IMR-90 (cell line): Measurements from ENCODE around the gene B3GAT3. TPM values are rescaled to one million over a fixed set of nuclear protein-coding genes. Genes with fewer than 3 reads are reported as not detected.

Experiments used
- ATAC-seq: fragments of 200-7000 bp; cut with Tn5 transposase; 2 replicates; pipeline ENCODE4 v1.9.1; 2020; ENCODE audit warnings: low read depth, mild to moderate bottlenecking, moderate library complexity
- Bru-seq: library from RNA; stranded (reverse); fragments of 400-500 nt; gene quantifications from one replicate; lab custom pipeline; 2021; lab: Mats Ljungman, UMichigan
- BruChase-seq, 2 experiments: library from RNA; stranded (reverse); fragments of 400-500 nt; gene quantifications; one replicate each; lab custom pipeline; 2021; lab: Mats Ljungman, UMichigan
- BruUV-seq: library from RNA; stranded (reverse); fragments of 400-500 nt; replicated peaks from 2 replicates; lab custom pipeline; 2021; lab: Mats Ljungman, UMichigan
- CTCF ChIA-PET: fragments of 300-600 bp; formaldehyde crosslinking; extraction: SDS; loops from one replicate; lab custom pipeline; 2021; ENCODE audit warnings: antibody characterized with exemption; lab: Yijun Ruan, JAX
- POLR2A ChIA-PET: fragments of 300-600 bp; sonication (Branson Sonifier 250); formaldehyde crosslinking; loops from one replicate; lab custom pipeline; 2022; ENCODE audit warnings: antibody characterized with exemption; ENCODE audit not compliant: unreplicated experiment; lab: Charles Lee
- DNase-seq: peaks from one replicate; pipeline ENCODE4 v3.0.0; 2013
- H2AFZ ChIP-seq: replicated peaks from 2 replicates; pipeline ENCODE3; 2013; ENCODE audit warnings: low read length, mild to moderate bottlenecking; ENCODE audit not compliant: poor library complexity
- H2AK5ac ChIP-seq: 2 replicates; pipeline ENCODE4 v1.6.1; 2013; ENCODE audit warnings: low read depth, low read length, inconsistent platforms
- H2AK9ac ChIP-seq: replicated peaks from 2 replicates; pipeline ENCODE3; 2013; ENCODE audit warnings: mild to moderate bottlenecking, low read depth, low read length, moderate library complexity; ENCODE audit not compliant: poor library complexity
- H2BK120ac ChIP-seq: 2 replicates; pipeline ENCODE4 v1.6.1; 2013; ENCODE audit warnings: low read depth, low read length, inconsistent platforms
- H2BK15ac ChIP-seq: 3 replicates; pipeline ENCODE4 v1.6.1; 2013; ENCODE audit warnings: low read depth, low read length, inconsistent platforms
- H2BK20ac ChIP-seq: 2 replicates; pipeline ENCODE4 v1.6.1; 2013; ENCODE audit warnings: low read depth, mild to moderate bottlenecking, inconsistent platforms, low read length, moderate library complexity
- H2BK5ac ChIP-seq: 2 replicates; pipeline ENCODE4 v1.6.1; 2013; ENCODE audit warnings: mild to moderate bottlenecking, low read depth, low read length, inconsistent platforms; ENCODE audit not compliant: poor library complexity, severe bottlenecking
- H3K14ac ChIP-seq: replicated peaks from 2 replicates; pipeline ENCODE4 v1.6.1; 2013; ENCODE audit warnings: low read depth, low read length, inconsistent platforms
- H3K18ac ChIP-seq: 2 replicates; pipeline ENCODE4 v1.6.1; 2013; ENCODE audit warnings: low read depth, low read length, control low read depth
- H3K23ac ChIP-seq: 2 replicates; pipeline ENCODE4 v1.6.1; 2013; ENCODE audit warnings: low read depth, low read length, inconsistent platforms
- H3K27ac ChIP-seq: 2 replicates; pipeline ENCODE4 v1.5.1; 2013; ENCODE audit warnings: mild to moderate bottlenecking, control low read depth, low read length; ENCODE audit not compliant: insufficient read depth
- H3K27me3 ChIP-seq: 2 replicates; pipeline ENCODE4 v1.6.1; 2013; ENCODE audit warnings: low read length; ENCODE audit not compliant: control insufficient read depth, insufficient read depth
- H3K36me3 ChIP-seq: 2 replicates; pipeline ENCODE4 v1.6.1; 2013; ENCODE audit warnings: low read length, mixed read lengths; ENCODE audit not compliant: control insufficient read depth, insufficient read depth
- H3K4ac ChIP-seq: 2 replicates; pipeline ENCODE4 v1.6.1; 2013; ENCODE audit warnings: low read depth, low read length, inconsistent platforms
- H3K4me1 ChIP-seq: 2 replicates; pipeline ENCODE4 v1.6.1; 2013; ENCODE audit warnings: low read length, mixed read lengths; ENCODE audit not compliant: control insufficient read depth, insufficient read depth
- H3K4me2 ChIP-seq: 2 replicates; pipeline ENCODE4 v1.6.1; 2013; ENCODE audit warnings: low read depth, mild to moderate bottlenecking, control low read depth, low read length, moderate library complexity
- H3K4me3 ChIP-seq: 2 replicates; pipeline ENCODE4 v1.5.1; 2013; ENCODE audit warnings: low read depth, mild to moderate bottlenecking, control low read depth, low read length, moderate library complexity; ENCODE audit not compliant: insufficient read depth
- H3K56ac ChIP-seq: 2 replicates; pipeline ENCODE4 v1.6.1; 2013; ENCODE audit warnings: low read length, inconsistent platforms; ENCODE audit not compliant: insufficient read depth; ENCODE audit errors: extremely low read depth
- H3K79me1 ChIP-seq, 2 experiments: 2 replicates each; pipeline ENCODE4 v1.6.1; 2013; ENCODE audit warnings: low read length in 2 of 2, inconsistent platforms in 1 of 2, low read depth in 1 of 2
- H3K9ac ChIP-seq: 2 replicates; pipeline ENCODE4 v1.6.1; 2013; ENCODE audit warnings: low read depth, low read length, control low read depth
- H3K9me1 ChIP-seq: 2 replicates; pipeline ENCODE4 v1.6.1; 2013; ENCODE audit warnings: low read length, inconsistent platforms; ENCODE audit not compliant: insufficient read depth
- H3K9me3 ChIP-seq: 2 replicates; pipeline ENCODE4 v1.6.1; 2013; ENCODE audit warnings: low read length; ENCODE audit not compliant: control insufficient read depth, insufficient read depth
- H4K20me1 ChIP-seq: 2 replicates; pipeline ENCODE4 v1.6.1; 2013; ENCODE audit warnings: low read length, inconsistent platforms; ENCODE audit not compliant: insufficient read depth
- H4K5ac ChIP-seq: 2 replicates; pipeline ENCODE4 v1.6.1; 2013; ENCODE audit warnings: mild to moderate bottlenecking, low read depth, low read length, control low read depth
- H4K8ac ChIP-seq, 2 experiments: 2 replicates each; pipeline ENCODE4 v1.6.1; 2013; ENCODE audit warnings: low read depth in 2 of 2, low read length in 2 of 2, control low read depth in 1 of 2, inconsistent platforms in 1 of 2
- H4K91ac ChIP-seq: 2 replicates; pipeline ENCODE4 v1.6.1; 2013; ENCODE audit warnings: low read depth, low read length, inconsistent platforms; ENCODE audit not compliant: insufficient read depth
- BHLHE40 ChIP-seq: fragments of 150-350 bp; IDR thresholded peaks from 2 replicates; pipeline ENCODE4 v1.6.1; 2016; ENCODE audit warnings: mild to moderate bottlenecking, low read depth, low read length
- CHD1 ChIP-seq: IDR thresholded peaks from 2 replicates; pipeline ENCODE4 v1.6.1; 2012; ENCODE audit warnings: low read depth, low read length, improper control_type of control experiment
- CTCF ChIP-seq: conservative IDR thresholded peaks from 2 replicates; pipeline ENCODE4 v1.5.1; 2012; ENCODE audit warnings: mild to moderate bottlenecking, low read depth, low read length, improper control_type of control experiment
- FOS ChIP-seq: fragments of 150-350 bp; IDR thresholded peaks from 2 replicates; pipeline ENCODE4 v1.6.1; 2016; ENCODE audit warnings: low read depth, low read length
- MXI1 ChIP-seq: IDR thresholded peaks from 2 replicates; pipeline ENCODE4 v1.6.1; 2012; ENCODE audit warnings: low read depth, mild to moderate bottlenecking, low read length, moderate library complexity, borderline replicate concordance
- NFE2L2 ChIP-seq: fragments of 150-350 bp; IDR thresholded peaks from 2 replicates; pipeline ENCODE4 v1.6.1; 2016; ENCODE audit warnings: low read depth, mild to moderate bottlenecking, low read length
- POLR2A ChIP-seq: IDR thresholded peaks from 2 replicates; pipeline ENCODE4 v1.6.1; 2012; ENCODE audit warnings: mild to moderate bottlenecking, low read depth, low read length
- WGBS, 2 experiments: methylation state at CpG; one replicate each; pipeline versions ENCODE4 v1.1.5 to v1.1.7; 2013; ENCODE audit warnings: missing lambda C conversion rate in 2 of 2; ENCODE audit not compliant: insufficient read length in 1 of 2; ENCODE audit errors: extremely low coverage in 2 of 2; 5-methylcytosine and 5-hydroxymethylcytosine counted together
- dilution Hi-C: fragments of 300-500 bp; cut with HindIII; formaldehyde crosslinking; loops from one replicate; pipeline ENCODE4 v1.14.3; 2018; ENCODE audit warnings: low sequenced_read_pairs; ENCODE audit not compliant: unreplicated experiment
- in situ Hi-C: fragments of 300-500 bp; cut with MboI; formaldehyde crosslinking; loops from 3 replicates; pipeline ENCODE4 v1.14.3; 2019; ENCODE audit warnings: low sequenced_read_pairs, inconsistent platforms, mixed read lengths
- intact Hi-C: fragments of 100-400 bp; cut with micrococcal nuclease; formaldehyde crosslinking; loops from 2 replicates; pipeline ENCODE4 v1.10.0; 2022
- long read RNA-seq: library from polyadenylated mRNA; unstranded; transcript quantifications from one replicate; pipeline ENCODE4 v2.0.0, GENCODE V29; 2021; ENCODE audit not compliant: unreplicated experiment
- polyA plus RNA-seq, 3 experiments: library from polyadenylated mRNA; depleted of rRNA; stranded (reverse); fragments of >200 nt; gene quantifications; 2 replicates each; pipeline ENCODE4 v1.2.3, GENCODE V29; 2012; ENCODE audit warnings: low replicate concordance in 1 of 3
- total RNA-seq: library from RNA; depleted of rRNA; stranded (reverse); fragments of >200 nt; gene quantifications from 2 replicates; pipeline ENCODE4 v1.2.3, GENCODE V29; 2012; rRNA removed
- TF ChIP-seq, protein P1 (sequence below): fragments of 150-350 bp; IDR thresholded peaks from 2 replicates; pipeline ENCODE4 v1.6.1; 2017; ENCODE audit warnings: mild to moderate bottlenecking, antibody characterized with exemption, low read length, low read depth
- TF ChIP-seq, protein P2 (sequence below): fragments of 150-350 bp; IDR thresholded peaks from 2 replicates; pipeline ENCODE4 v1.6.1; 2016; ENCODE audit warnings: low read depth, mild to moderate bottlenecking, low read length, moderate library complexity, borderline replicate concordance

The B3GAT3 gene
- total RNA-seq, result 10.4 and 10.6 TPM in 2 replicates
- polyA plus RNA-seq (2012; rRNA removed), result 38.4 and 51.7 TPM in 2 replicates
- 40.2 and 66.9 TPM in 2 replicates for polyA plus RNA-seq (2012; cell fraction: cytosol; rRNA removed)
- 32.1 and 121 TPM in 2 replicates for polyA plus RNA-seq (2012; cell fraction: nucleus; rRNA removed; ENCODE audit: low replicate concordance)
- Bru-seq, nascent RNA, result percentile 63 among the genes with signal in this experiment
- BruChase-seq, experiment 1, labeled RNA remaining after a 6-hour chase, result percentile 76 among the genes with signal in this experiment
- BruChase-seq, experiment 2, labeled RNA remaining after a 2-hour chase, result percentile 64 among the genes with signal in this experiment
- long read RNA-seq, transcript B3GAT3-201 (5 exons, 1,641 nt), result major isoform, 61 of 77 reads
- long read RNA-seq, partial matches to known transcripts, result 7 of 77 reads
- long read RNA-seq, other reads (novel, unspliced or antisense), result 9 of 77 reads

- intact Hi-C loops (no loop called here), in situ Hi-C loops (no loop called here), dilution Hi-C loops (no loop called here)
- Histone ChIP-seq H4K20me1 (no peaks in the 10 kb centered on the region; the same call in 1 of the 2 replicates), H3K23ac (peak within 1 kb of the TSS; percentile 80), H2BK15ac (peak within 1 kb of the TSS; percentile 7; the same call in 1 of the 3 replicates), H2BK20ac (0 out of 2 replicates have a peak within 1 kb of the TSS, but pooled peaks have one; percentile 18), H2AFZ (peak within 1 kb of the TSS; percentile 95), H3K4me1 (peaks cover 3% of the 10 kb centered on the region), H3K9ac (peak within 1 kb of the TSS; percentile 97), H2AK5ac (peak within 1 kb of the TSS; percentile 71), H3K18ac (peak within 1 kb of the TSS; percentile 24; the same call in 1 of the 2 replicates), H2BK120ac (peak within 1 kb of the TSS; percentile 0; the same call in 1 of the 2 replicates), H4K8ac (peak within 1 kb of the TSS; percentile 96 to 99), H3K56ac (peak within 1 kb of the TSS; percentile 75), H2BK5ac (peak within 1 kb of the TSS; percentile 44), H3K14ac (peak within 1 kb of the TSS; percentile 92), H3K4me3 (peak within 1 kb of the TSS; percentile 89), H3K36me3 (peaks cover 27% of the 10 kb centered on the region), H3K9me1 (peaks cover 7% of the 10 kb centered on the region; the same call in 1 of the 2 replicates), H2AK9ac (peak within 1 kb of the TSS; percentile 94), H4K5ac (peak within 1 kb of the TSS; percentile 40), H3K27ac (peak within 1 kb of the TSS; percentile 96), H3K4ac (peak within 1 kb of the TSS; percentile 83), H3K27me3 (no peaks in the 10 kb centered on the region), H3K9me3 (no peaks in the 10 kb centered on the region), H3K79me1 (peaks cover 21 to 27% of the 10 kb centered on the region in 2 experiments), H3K4me2 (peak within 1 kb of the TSS; percentile 94), H4K91ac (peak within 1 kb of the TSS; percentile 87)
- BruUV-seq, result no TSS peak
- POLR2A ChIA-PET, result interaction anchor here (0.6 to 1.1 kb wide), 3 partner anchors 30 to 305 kb away, joined by 5 to 15 read pairs (median 7); partner anchors contain the start of gene TUT1
- CTCF ChIA-PET, result interaction anchor here (0.6 to 2.1 kb wide), 6 partner anchors 10 to 227 kb away, joined by 3 to 5 read pairs (median 4); partner anchors contain the start of genes EML3 and TUT1
- WGBS, 2 experiments, result 1% methylated on average over 38 of the region's 77 CpGs; no CpG with 5 or more reads in 1 of the 2 experiments
- DNase-seq (peak; percentile 98), ATAC-seq (peak; percentile 99)
- peak; percentile 99 for TF ChIP-seq MXI1
- no peak for TF ChIP-seq NFE2L2
- TF ChIP-seq FOS, result no peak
- TF ChIP-seq, protein P1, sequence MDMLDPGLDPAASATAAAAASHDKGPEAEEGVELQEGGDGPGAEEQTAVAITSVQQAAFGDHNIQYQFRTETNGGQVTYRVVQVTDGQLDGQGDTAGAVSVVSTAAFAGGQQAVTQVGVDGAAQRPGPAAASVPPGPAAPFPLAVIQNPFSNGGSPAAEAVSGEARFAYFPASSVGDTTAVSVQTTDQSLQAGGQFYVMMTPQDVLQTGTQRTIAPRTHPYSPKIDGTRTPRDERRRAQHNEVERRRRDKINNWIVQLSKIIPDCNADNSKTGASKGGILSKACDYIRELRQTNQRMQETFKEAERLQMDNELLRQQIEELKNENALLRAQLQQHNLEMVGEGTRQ, result peak; percentile 80
- TF ChIP-seq CHD1, result no peak
- TF ChIP-seq POLR2A, result peak; percentile 45; the same call in 1 of the 2 replicates
- TF ChIP-seq CTCF, result peak; percentile 14; the same call in 1 of the 2 replicates
- peak; percentile 70 for TF ChIP-seq BHLHE40
- TF ChIP-seq, protein P2, sequence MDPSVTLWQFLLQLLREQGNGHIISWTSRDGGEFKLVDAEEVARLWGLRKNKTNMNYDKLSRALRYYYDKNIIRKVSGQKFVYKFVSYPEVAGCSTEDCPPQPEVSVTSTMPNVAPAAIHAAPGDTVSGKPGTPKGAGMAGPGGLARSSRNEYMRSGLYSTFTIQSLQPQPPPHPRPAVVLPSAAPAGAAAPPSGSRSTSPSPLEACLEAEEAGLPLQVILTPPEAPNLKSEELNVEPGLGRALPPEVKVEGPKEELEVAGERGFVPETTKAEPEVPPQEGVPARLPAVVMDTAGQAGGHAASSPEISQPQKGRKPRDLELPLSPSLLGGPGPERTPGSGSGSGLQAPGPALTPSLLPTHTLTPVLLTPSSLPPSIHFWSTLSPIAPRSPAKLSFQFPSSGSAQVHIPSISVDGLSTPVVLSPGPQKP, result no peak
Measured at GRCh38 chr11:62621567-62622470, at the start of gene B3GAT3. Gene B3GAT3 (minus strand): TSS chr11:62621986. CDS start chr11:62621947, 39 bp downstream.
